ENCODE measurements around the gene C7orf25. TPM values are rescaled to one million over a fixed set of nuclear protein-coding genes. Genes with fewer than 3 reads are reported as not detected.

Gene C7orf25
- total RNA-seq, 4 donors from 2014 or later: 8.3 to 15.1 (median 11.3) TPM

DNA sequence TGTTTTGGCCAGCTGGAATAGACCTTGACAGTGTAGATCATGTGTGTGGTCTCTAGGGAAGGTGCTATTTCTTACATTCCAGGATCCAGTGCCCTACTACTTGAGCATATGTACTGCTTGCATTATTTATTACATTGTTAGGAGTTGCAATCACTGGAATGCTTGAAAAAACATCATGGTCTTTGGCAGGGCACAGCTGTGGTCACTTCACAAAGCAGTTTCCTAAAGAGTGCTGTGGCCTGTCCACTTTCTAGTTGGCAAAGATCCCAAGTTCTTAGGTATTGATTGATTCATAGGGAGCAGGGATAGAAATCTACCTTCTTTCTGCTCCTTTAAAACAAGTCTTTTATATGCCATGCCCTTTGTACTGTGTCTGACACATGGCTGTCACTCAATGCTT lies 4.6 kb downstream of the C7orf25 start:
- no peak for DNase-seq
- H3K4me1 ChIP-seq: peaks cover 0 to 10% (median 2%) of the 10 kb centered on the region in 4 donors
- H3K27ac ChIP-seq: no peak overlapping the region
- no peaks in the 10 kb centered on the region for H3K36me3 ChIP-seq
- H3K9me3 ChIP-seq: no peaks in the 10 kb centered on the region
- TF ChIP-seq POLR2A (IDR thresholded peaks at IDR 0.05): no peak
- TF ChIP-seq, protein P1, sequence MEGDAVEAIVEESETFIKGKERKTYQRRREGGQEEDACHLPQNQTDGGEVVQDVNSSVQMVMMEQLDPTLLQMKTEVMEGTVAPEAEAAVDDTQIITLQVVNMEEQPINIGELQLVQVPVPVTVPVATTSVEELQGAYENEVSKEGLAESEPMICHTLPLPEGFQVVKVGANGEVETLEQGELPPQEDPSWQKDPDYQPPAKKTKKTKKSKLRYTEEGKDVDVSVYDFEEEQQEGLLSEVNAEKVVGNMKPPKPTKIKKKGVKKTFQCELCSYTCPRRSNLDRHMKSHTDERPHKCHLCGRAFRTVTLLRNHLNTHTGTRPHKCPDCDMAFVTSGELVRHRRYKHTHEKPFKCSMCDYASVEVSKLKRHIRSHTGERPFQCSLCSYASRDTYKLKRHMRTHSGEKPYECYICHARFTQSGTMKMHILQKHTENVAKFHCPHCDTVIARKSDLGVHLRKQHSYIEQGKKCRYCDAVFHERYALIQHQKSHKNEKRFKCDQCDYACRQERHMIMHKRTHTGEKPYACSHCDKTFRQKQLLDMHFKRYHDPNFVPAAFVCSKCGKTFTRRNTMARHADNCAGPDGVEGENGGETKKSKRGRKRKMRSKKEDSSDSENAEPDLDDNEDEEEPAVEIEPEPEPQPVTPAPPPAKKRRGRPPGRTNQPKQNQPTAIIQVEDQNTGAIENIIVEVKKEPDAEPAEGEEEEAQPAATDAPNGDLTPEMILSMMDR (IDR thresholded peaks at IDR 0.05): no peak
- H3K27me3 ChIP-seq: no peaks in the 10 kb centered on the region
- no peak overlapping the region for H3K4me3 ChIP-seq

DNA sequence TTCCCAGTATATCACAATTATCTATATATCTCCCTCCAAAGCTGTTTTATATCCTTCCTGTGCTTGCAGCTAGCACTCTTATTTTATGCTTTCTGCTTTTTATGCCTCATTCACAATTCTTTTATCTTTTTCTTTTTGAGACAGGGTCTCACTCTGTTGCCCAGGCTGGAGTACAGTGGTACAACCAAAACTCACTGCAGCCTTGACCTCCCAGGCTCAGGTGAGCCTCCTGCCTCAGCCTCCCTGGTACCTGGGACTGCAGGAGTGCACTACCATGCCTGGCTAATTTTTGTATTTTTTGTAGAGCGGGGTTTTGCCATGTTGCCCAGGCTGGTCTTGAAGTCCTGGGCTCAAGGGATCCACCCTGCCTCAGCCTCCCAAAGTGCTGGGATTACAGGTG lies 5.7 kb downstream of the C7orf25 start:
- Histone ChIP-seq H3K9me3 (no peaks in the 10 kb centered on the region), H3K27ac (no peak overlapping the region), H3K36me3 (no peaks in the 10 kb centered on the region), H3K4me3 (no peak overlapping the region), H3K27me3 (no peaks in the 10 kb centered on the region), H3K4me1 (peaks cover 0 to 10% (median 0%) of the 10 kb centered on the region in 4 donors)
- TF ChIP-seq POLR2A (IDR thresholded peaks at IDR 0.05): no peak
- TF ChIP-seq, protein P1 (IDR thresholded peaks at IDR 0.05): no peak
- DNase-seq: no peak

GRCh38 chr7:42902331-42902730 lies 9.5 kb downstream of the C7orf25 start:
- no peak for TF ChIP-seq POLR2A (IDR thresholded peaks at IDR 0.05)
- TF ChIP-seq, protein P1 (IDR thresholded peaks at IDR 0.05): no peak

GRCh38 chr7:42900842-42901241 lies 11.0 kb downstream of the C7orf25 start:
- no peak overlapping the region for H3K27ac ChIP-seq
- DNase-seq: no peak
- TF ChIP-seq, protein P1 (IDR thresholded peaks at IDR 0.05): no peak
- TF ChIP-seq POLR2A (IDR thresholded peaks at IDR 0.05): no peak

More at GRCh38 chr7:42902331-42902730, 9.5 kb downstream of the C7orf25 start:
- no peak for DNase-seq
- no peaks in the 10 kb centered on the region for H3K9me3 ChIP-seq
- H3K27ac ChIP-seq: no peak overlapping the region
- no peak overlapping the region for H3K4me3 ChIP-seq
- H3K4me1 ChIP-seq: no peaks in the 10 kb centered on the region
- no peaks in the 10 kb centered on the region for H3K36me3 ChIP-seq
- H3K27me3 ChIP-seq: no peaks in the 10 kb centered on the region

GRCh38 chr7:42893346-42894240 lies 18.3 kb downstream of the C7orf25 start:
- Histone ChIP-seq H3K27me3 (no peaks in the 10 kb centered on the region), H3K4me1 (no peaks in the 10 kb centered on the region), H3K4me3 (no peak overlapping the region), H3K9me3 (peaks cover 0 to 4% (median 0%) of the 10 kb centered on the region in 4 donors), H3K27ac (no peak overlapping the region), H3K36me3 (no peaks in the 10 kb centered on the region)
- no peak for TF ChIP-seq POLR2A (IDR thresholded peaks at IDR 0.05)
- TF ChIP-seq, protein P1 (IDR thresholded peaks at IDR 0.05): no peak
- DNase-seq: no peak

More at GRCh38 chr7:42900842-42901241, 11.0 kb downstream of the C7orf25 start:
- no peaks in the 10 kb centered on the region for H3K4me1 ChIP-seq
- no peaks in the 10 kb centered on the region for H3K36me3 ChIP-seq
- no peak overlapping the region for H3K4me3 ChIP-seq
- H3K27me3 ChIP-seq: no peaks in the 10 kb centered on the region
- no peaks in the 10 kb centered on the region for H3K9me3 ChIP-seq
